HEK293T (cell line): ENCODE measurements around the gene TMEM184A.

ENCODE experiments used
- ARNT ChIP-seq: fragments of 450-650 bp; IDR thresholded peaks from 2 replicates; pipeline ENCODE4 v1.6.1; 2017; ENCODE audit warnings: mild to moderate bottlenecking
- BHLHE40 ChIP-seq: fragments of 450-650 bp; IDR thresholded peaks from 2 replicates; pipeline ENCODE4 v1.6.1; 2016; ENCODE audit warnings: mild to moderate bottlenecking, moderate library complexity, borderline replicate concordance
- ELF4 ChIP-seq: fragments of 450-650 bp; IDR thresholded peaks from 2 replicates; pipeline ENCODE4 v1.6.1; 2017; ENCODE audit warnings: antibody characterized with exemption
- FOXA1 ChIP-seq: fragments of 450-650 bp; IDR thresholded peaks from 2 replicates; pipeline ENCODE4 v1.6.1; 2016; ENCODE audit warnings: mild to moderate bottlenecking
- FOXK2 ChIP-seq: fragments of 450-650 bp; IDR thresholded peaks from 2 replicates; pipeline ENCODE4 v1.6.1; 2016; ENCODE audit warnings: mild to moderate bottlenecking
- FOXM1 ChIP-seq: fragments of 450-650 bp; IDR thresholded peaks from 2 replicates; pipeline ENCODE4 v1.6.1; 2017; ENCODE audit warnings: mild to moderate bottlenecking, borderline replicate concordance
- L3MBTL2 ChIP-seq: fragments of 450-650 bp; conservative IDR thresholded peaks from 2 replicates; pipeline ENCODE4 v1.6.1; 2016; ENCODE audit warnings: mild to moderate bottlenecking
- NFRKB ChIP-seq: fragments of 450-650 bp; IDR thresholded peaks from 2 replicates; pipeline ENCODE4 v1.6.1; 2016; ENCODE audit warnings: mild to moderate bottlenecking, moderate library complexity
- PKNOX1 ChIP-seq: fragments of 450-650 bp; IDR thresholded peaks from 2 replicates; pipeline ENCODE4 v1.6.1; 2016
- SP1 ChIP-seq: fragments of 450-650 bp; IDR thresholded peaks from 2 replicates; pipeline ENCODE4 v1.6.1; 2017
- SUZ12 ChIP-seq: fragments of 450-650 bp; IDR thresholded peaks from 2 replicates; pipeline ENCODE4 v1.6.1; 2016; ENCODE audit warnings: mild to moderate bottlenecking
- ZNF384 ChIP-seq: fragments of 450-650 bp; IDR thresholded peaks from 2 replicates; pipeline ENCODE4 v1.6.1; 2016

- TF ChIP-seq ELF4 (no peak), FOXM1 (no peak), BHLHE40 (no peak), ARNT (no peak), FOXA1 (no peak), FOXK2 (no peak), SP1 (no peak), SUZ12 (no peak), ZNF384 (no peak), PKNOX1 (no peak), L3MBTL2 (no peak), NFRKB (no peak)
Observed at GRCh38 chr7:1593904-1594421, 38.0 kb upstream of the TMEM184A start.
